Activated CD4-positive, alpha-beta T cell treated with anti-CD3 and anti-CD28 coated beads, Interleukin-2, amount 50 U/mL, for 4 hours (primary cell): ENCODE measurements around the gene TLR3.
"Not testable (repeated sequence)": the region's sequence is repeated elsewhere in the genome, so short reads cannot be mapped to it uniquely, and the experiment has no call there.

Source experiments
- DNase-seq, 2 experiments: peaks; one replicate each; pipeline ENCODE4 v3.0.0-alpha.2; 2020

TLR3 gene

GRCh38 chr4:186050135-186050534 lies 18.8 kb upstream of the TLR3 start:
- DNase-seq: not testable (repeated sequence)

- DNase-seq: no peak
These were observed 17.9 kb upstream of the TLR3 start for GRCh38 chr4:186051096-186051495.

- no peak for DNase-seq
These were observed 10.5 kb upstream of the TLR3 start for GRCh38 chr4:186058253-186058979.

GRCh38 chr4:186058980-186059316 lies 10.0 kb upstream of the TLR3 start:
- no peak for DNase-seq

GRCh38 chr4:186061921-186062320 lies 7.0 kb upstream of the TLR3 start:
- DNase-seq: no peak

GRCh38 chr4:186067757-186068385 lies 1.1 kb upstream of the TLR3 start:
- peak; percentile 13 to 18 for DNase-seq

GRCh38 chr4:186069729-186070128 lies 773 bp downstream of the TLR3 start:
- no peak for DNase-seq

GRCh38 chr4:186072516-186072915 lies 3.6 kb downstream of the TLR3 start:
- DNase-seq: no peak

GRCh38 chr4:186074189-186074588 lies 5.2 kb downstream of the TLR3 start:
- no peak for DNase-seq

GRCh38 chr4:186078981-186079638 lies 10.2 kb downstream of the TLR3 start:
- DNase-seq: no peak

GRCh38 chr4:186079694-186080093 lies 10.7 kb downstream of the TLR3 start:
- DNase-seq: no peak

GRCh38 chr4:186081202-186081807 lies 12.3 kb downstream of the TLR3 start:
- DNase-seq: no peak

- no peak for DNase-seq
These were observed 13.3 kb downstream of the TLR3 start for GRCh38 chr4:186082221-186082620.

- no peak for DNase-seq
These were observed 19.6 kb downstream of the TLR3 start for GRCh38 chr4:186088523-186088922.

- no peak for DNase-seq
These were observed 23.3 kb downstream of the TLR3 start for GRCh38 chr4:186092296-186092695.

- no peak for DNase-seq
These were observed 26.4 kb downstream of the TLR3 start for GRCh38 chr4:186095406-186095805.

- no peak for DNase-seq
These were observed 27.8 kb downstream of the TLR3 start for GRCh38 chr4:186096681-186097165.

- DNase-seq: no peak
These were observed 28.4 kb downstream of the TLR3 start for GRCh38 chr4:186097386-186097785.

GRCh38 chr4:186102931-186103330 lies 34.0 kb downstream of the TLR3 start:
- DNase-seq: no peak

- peak; percentile 32 to 38 for DNase-seq
These were observed 35.3 kb downstream of the TLR3 start, which contains the start of gene FAM149A for GRCh38 chr4:186104114-186104889. TSS of gene FAM149A (plus strand) at chr4:186104704.

GRCh38 chr4:186104890-186105646 lies 36.1 kb downstream of the TLR3 start:
- DNase-seq: no peak
